ENCODE results near the gene DFFA. TPM values are rescaled to one million over a fixed set of nuclear protein-coding genes. Genes with fewer than 3 reads are reported as not detected.
A peak's percentile ranks its signal among the peaks of the same experiment; 100 is the strongest.
"Not testable (repeated sequence)": the region's sequence is repeated elsewhere in the genome, so short reads cannot be mapped to it uniquely, and the experiment has no call there.

The DFFA gene
- total and polyA plus RNA-seq, 4 donors = 7.8 to 29.2 (median 18.0) TPM

- H3K9me3 ChIP-seq (ENCODE audit: control insufficient read depth, low read length) = no peaks in the 10 kb centered on the region
- intact Hi-C loops (cut with DNase I) = no loop called here
- no peak for DNase-seq
- H3K4me1 ChIP-seq (ENCODE audit: control insufficient read depth in 1 of 2, insufficient read depth in 2 of 2, low read length in 2 of 2) = peaks cover 0 to 5% of the 10 kb centered on the region in 2 donors
- no peak overlapping the region for H3K4me3 ChIP-seq (ENCODE audit: low read length in 2 of 2)
- no peak for ATAC-seq (ENCODE audit: low FRiP score)
- WGBS, 2 donors = 79 to 82% methylated on average over 8 of the region's 8 CpGs
- H3K27me3 ChIP-seq (ENCODE audit: control insufficient read depth in 1 of 2, insufficient read depth in 2 of 2, low read length in 1 of 2) = peaks cover 0 to 1% of the 10 kb centered on the region in 2 donors
- H3K27ac ChIP-seq (ENCODE audit: low read depth in 1 of 2, low read length in 2 of 2) = no peak overlapping the region
- H3K36me3 ChIP-seq (ENCODE audit: control insufficient read depth in 1 of 2, insufficient read depth in 2 of 2, low read length in 1 of 2) = no peaks in the 10 kb centered on the region
These were observed 7.0 kb upstream of the DFFA start for GRCh38 chr1:10479296-10479695.

DNA sequence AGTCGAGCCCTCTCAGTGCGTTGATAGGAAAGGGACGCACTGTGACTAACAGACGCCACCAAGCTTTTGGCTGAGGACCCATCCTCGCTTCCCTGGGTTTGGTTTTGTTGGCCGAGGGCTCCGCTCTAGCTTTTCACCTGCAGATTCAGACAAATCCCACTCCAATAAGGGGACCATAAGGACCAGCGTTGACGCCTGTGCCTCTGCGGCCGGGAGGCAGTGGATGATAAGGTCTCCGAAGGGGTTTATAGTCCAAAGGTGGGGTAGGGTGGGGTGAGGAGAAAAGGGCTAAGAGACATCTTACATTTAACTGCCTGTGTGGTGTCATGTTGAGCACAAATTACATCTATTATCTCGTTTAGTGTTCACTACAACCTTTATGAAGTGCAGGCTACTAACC lies 3.2 kb upstream of the DFFA start:
- Histone ChIP-seq H3K4me3 (ENCODE audit: low read length in 2 of 2) (peak overlapping the region; percentile 74 to 89), H3K9me3 (ENCODE audit: control insufficient read depth, low read length) (no peaks in the 10 kb centered on the region), H3K36me3 (ENCODE audit: control insufficient read depth in 1 of 2, insufficient read depth in 2 of 2, low read length in 1 of 2) (no peaks in the 10 kb centered on the region), H3K27ac (ENCODE audit: low read depth in 1 of 2, low read length in 2 of 2) (no peak overlapping the region), H3K27me3 (ENCODE audit: control insufficient read depth in 1 of 2, insufficient read depth in 2 of 2, low read length in 1 of 2) (peaks cover 0 to 1% of the 10 kb centered on the region in 2 donors), H3K4me1 (ENCODE audit: control insufficient read depth in 1 of 2, insufficient read depth in 2 of 2, low read length in 2 of 2) (peaks cover 2 to 5% of the 10 kb centered on the region in 2 donors)
- 1 to 2% methylated on average over 13 of the region's 13 CpGs for whole genome bisulfite sequencing, 2 donors
- DNase-seq = no peak
- intact Hi-C loops (cut with DNase I) = no loop called here
- no peak for ATAC-seq (ENCODE audit: low FRiP score)

DNA sequence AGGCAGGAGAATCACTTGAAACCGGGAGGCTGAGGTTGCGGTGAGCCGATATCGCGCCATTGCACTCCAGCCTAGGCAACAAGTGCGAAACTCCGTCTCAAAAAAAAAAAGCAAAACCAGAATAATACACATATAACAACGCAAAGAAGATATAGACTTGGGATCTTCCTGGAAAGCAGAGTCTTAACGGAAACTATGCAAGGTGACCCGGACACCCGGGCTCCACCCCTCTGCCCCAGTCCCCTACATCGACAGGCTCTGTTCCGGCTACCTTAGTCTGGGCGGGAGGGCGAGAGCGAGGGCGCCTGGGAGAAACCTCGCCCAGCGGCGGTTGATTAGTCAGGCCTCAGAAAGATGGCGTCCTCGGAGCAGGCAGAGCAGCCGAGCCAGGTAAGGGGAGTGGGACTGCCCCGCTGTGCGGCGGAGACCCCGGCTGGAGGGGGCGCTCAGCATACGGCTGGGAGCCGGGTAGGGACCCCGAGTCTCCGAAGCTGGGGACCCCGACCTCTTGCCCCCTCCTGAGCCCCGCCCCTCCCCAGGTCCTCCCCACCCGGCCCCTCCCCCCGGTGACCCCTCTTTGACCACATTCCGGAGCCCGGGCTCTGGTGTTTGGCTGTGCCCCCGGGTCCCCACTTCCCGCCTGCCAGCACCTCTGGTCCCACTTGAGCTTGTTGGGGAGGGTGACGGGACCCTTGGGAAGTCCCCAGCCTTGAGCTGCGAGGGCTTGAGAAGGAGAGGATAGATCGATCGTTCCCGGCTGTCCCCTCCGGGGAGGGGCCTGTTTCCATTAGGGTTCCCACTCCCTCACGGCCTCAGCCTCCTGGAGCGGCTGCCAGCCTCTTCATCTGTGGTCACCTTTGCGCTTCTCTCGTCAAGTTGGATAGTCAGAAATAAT lies 2.5 kb upstream of the DFFA start, which contains the start of gene PEX14:
Gene PEX14 (plus strand): TSS at position 338 of the 895 bp plus-strand sequence. CDS start 17 bp downstream, at position 355.
- Histone ChIP-seq H3K9me3 (ENCODE audit: control insufficient read depth, low read length) (no peaks in the 10 kb centered on the region), H3K27ac (ENCODE audit: low read depth in 1 of 2, low read length in 2 of 2) (no peak within 1 kb of the TSS), H3K36me3 (ENCODE audit: control insufficient read depth in 1 of 2, insufficient read depth in 2 of 2, low read length in 1 of 2) (no peaks in the 10 kb centered on the region), H3K4me1 (ENCODE audit: control insufficient read depth in 1 of 2, insufficient read depth in 2 of 2, low read length in 2 of 2) (peaks cover 2 to 5% of the 10 kb centered on the region in 2 donors), H3K27me3 (ENCODE audit: control insufficient read depth in 1 of 2, insufficient read depth in 2 of 2, low read length in 1 of 2) (peaks cover 0 to 1% of the 10 kb centered on the region in 2 donors), H3K4me3 (ENCODE audit: low read length in 2 of 2) (peak within 1 kb of the TSS; percentile 74 to 89)
- peak; percentile 92 to 94 for DNase-seq
- WGBS, 2 donors = 10 to 13% methylated on average over 42 to 50 of the region's 50 CpGs
- ATAC-seq (ENCODE audit: low FRiP score) = peak; percentile 94
- intact Hi-C loops (cut with DNase I) = loop anchor here in 1 of 2 donors (5.0 kb wide), 1 partner anchor 43 kb away; the partner anchor contains the start of gene CENPS

GRCh38 chr1:10474309-10474612 lies 1.9 kb upstream of the DFFA start:
- H3K4me1 ChIP-seq (ENCODE audit: control insufficient read depth in 1 of 2, insufficient read depth in 2 of 2, low read length in 2 of 2); H3K27ac ChIP-seq (ENCODE audit: low read depth in 1 of 2, low read length in 2 of 2); H3K36me3 ChIP-seq (ENCODE audit: control insufficient read depth in 1 of 2, insufficient read depth in 2 of 2, low read length in 1 of 2); H3K27me3 ChIP-seq (ENCODE audit: control insufficient read depth in 1 of 2, insufficient read depth in 2 of 2, low read length in 1 of 2); DNase-seq; H3K4me3 ChIP-seq (ENCODE audit: low read length in 2 of 2); ATAC-seq (ENCODE audit: low FRiP score); H3K9me3 ChIP-seq (ENCODE audit: control insufficient read depth, low read length): not testable (repeated sequence)
- 89 to 90% methylated on average over 10 of the region's 10 CpGs for WGBS, 2 donors
- intact Hi-C loops (cut with DNase I) = loop anchor here in 1 of 2 donors (5.0 kb wide), 1 partner anchor 42 kb away; the partner anchor contains the start of gene CENPS

- Histone ChIP-seq H3K4me3 (ENCODE audit: low read length in 2 of 2) (no peak overlapping the region), H3K36me3 (ENCODE audit: control insufficient read depth in 1 of 2, insufficient read depth in 2 of 2, low read length in 1 of 2) (no peaks in the 10 kb centered on the region), H3K27ac (ENCODE audit: low read depth in 1 of 2, low read length in 2 of 2) (no peak overlapping the region), H3K9me3 (ENCODE audit: control insufficient read depth, low read length) (no peaks in the 10 kb centered on the region), H3K4me1 (ENCODE audit: control insufficient read depth in 1 of 2, insufficient read depth in 2 of 2, low read length in 2 of 2) (peaks cover 2 to 5% of the 10 kb centered on the region in 2 donors), H3K27me3 (ENCODE audit: control insufficient read depth in 1 of 2, insufficient read depth in 2 of 2, low read length in 1 of 2) (peaks cover 0 to 1% of the 10 kb centered on the region in 2 donors)
- DNase-seq = no peak
- 88 to 89% methylated on average over 23 of the region's 23 CpGs for WGBS, 2 donors
- ATAC-seq (ENCODE audit: low FRiP score) = no peak
- intact Hi-C loops (cut with DNase I) = loop anchor here in 1 of 2 donors (5.0 kb wide), 1 partner anchor 41 kb away; the partner anchor contains the start of gene CENPS
These were observed 926 bp upstream of the DFFA start for GRCh38 chr1:10473145-10473765.

GRCh38 chr1:10471411-10472219 lies 714 bp downstream of the DFFA start:
- Histone ChIP-seq H3K9me3 (ENCODE audit: control insufficient read depth, low read length) (no peaks in the 10 kb centered on the region), H3K27me3 (ENCODE audit: control insufficient read depth in 1 of 2, insufficient read depth in 2 of 2, low read length in 1 of 2) (no peaks in the 10 kb centered on the region), H3K27ac (ENCODE audit: low read depth in 1 of 2, low read length in 2 of 2) (no peak overlapping the region), H3K4me1 (ENCODE audit: control insufficient read depth in 1 of 2, insufficient read depth in 2 of 2, low read length in 2 of 2) (peaks cover 2 to 5% of the 10 kb centered on the region in 2 donors), H3K4me3 (ENCODE audit: low read length in 2 of 2) (peak overlapping the region; percentile 39 to 46), H3K36me3 (ENCODE audit: control insufficient read depth in 1 of 2, insufficient read depth in 2 of 2, low read length in 1 of 2) (peaks cover 4 to 6% of the 10 kb centered on the region in 2 donors)
- intact Hi-C loops (cut with DNase I) = loop anchor here in 1 of 2 donors (5.0 kb wide), 1 partner anchor 39 kb away; the partner anchor contains the start of gene CENPS
- 6% methylated on average over 23 of the region's 23 CpGs for WGBS, 2 donors
- no peak for ATAC-seq (ENCODE audit: low FRiP score)
- DNase-seq = no peak

GRCh38 chr1:10470043-10470442 lies 2.3 kb downstream of the DFFA start:
- peaks cover 0 to 2% of the 10 kb centered on the region in 2 donors for H3K4me1 ChIP-seq (ENCODE audit: control insufficient read depth in 1 of 2, insufficient read depth in 2 of 2, low read length in 2 of 2)
- no peak overlapping the region for H3K27ac ChIP-seq (ENCODE audit: low read depth in 1 of 2, low read length in 2 of 2)
- no peak for DNase-seq
- intact Hi-C loops (cut with DNase I) = loop anchor here in 1 of 2 donors (5.0 kb wide), 1 partner anchor 38 kb away; the partner anchor contains the start of gene CENPS
- no peaks in the 10 kb centered on the region for H3K27me3 ChIP-seq (ENCODE audit: control insufficient read depth in 1 of 2, insufficient read depth in 2 of 2, low read length in 1 of 2)
- peaks cover 4 to 6% of the 10 kb centered on the region in 2 donors for H3K36me3 ChIP-seq (ENCODE audit: control insufficient read depth in 1 of 2, insufficient read depth in 2 of 2, low read length in 1 of 2)
- no peak overlapping the region for H3K4me3 ChIP-seq (ENCODE audit: low read length in 2 of 2)
- 92 to 96% methylated on average over 4 of the region's 4 CpGs for WGBS, 2 donors
- no peak for ATAC-seq (ENCODE audit: low FRiP score)
- H3K9me3 ChIP-seq (ENCODE audit: control insufficient read depth, low read length) = no peaks in the 10 kb centered on the region

DNA sequence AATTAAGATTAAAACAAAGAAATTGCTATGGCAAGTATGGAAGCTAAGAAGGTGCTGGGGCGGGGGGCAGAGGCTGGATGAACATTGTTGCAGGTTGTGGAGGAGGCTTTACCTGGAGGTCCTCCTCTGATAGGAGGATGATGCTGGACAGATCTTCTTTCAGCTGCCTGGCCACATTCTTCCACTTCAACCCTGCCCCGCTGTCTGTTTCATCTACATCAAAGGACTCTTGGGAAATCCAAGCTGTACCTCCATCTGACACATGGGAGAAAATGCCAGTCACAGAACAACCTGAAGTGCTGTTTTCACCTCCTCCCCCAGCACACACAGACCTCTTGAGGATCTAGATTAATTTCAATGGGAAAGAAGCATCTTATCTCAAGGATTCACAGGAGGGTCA lies 5.3 kb downstream of the DFFA start:
- H3K27ac ChIP-seq (ENCODE audit: low read depth in 1 of 2, low read length in 2 of 2) = no peak overlapping the region
- H3K4me1 ChIP-seq (ENCODE audit: control insufficient read depth in 1 of 2, insufficient read depth in 2 of 2, low read length in 2 of 2) = peaks cover 0 to 2% of the 10 kb centered on the region in 2 donors
- DNase-seq = no peak
- no peak overlapping the region for H3K4me3 ChIP-seq (ENCODE audit: low read length in 2 of 2)
- ATAC-seq (ENCODE audit: low FRiP score) = no peak
- no peaks in the 10 kb centered on the region for H3K27me3 ChIP-seq (ENCODE audit: control insufficient read depth in 1 of 2, insufficient read depth in 2 of 2, low read length in 1 of 2)
- intact Hi-C loops (cut with DNase I) = no loop called here
- H3K9me3 ChIP-seq (ENCODE audit: control insufficient read depth, low read length) = no peaks in the 10 kb centered on the region
- H3K36me3 ChIP-seq (ENCODE audit: control insufficient read depth in 1 of 2, insufficient read depth in 2 of 2, low read length in 1 of 2) = peaks cover 6 to 7% of the 10 kb centered on the region in 2 donors
- WGBS, 2 donors = 97 to 98% methylated on average over 2 of the region's 2 CpGs
